HG03469 (cell line): Measurements from ENCODE around the gene MSI2.

Experiments
- ATAC-seq: cut with Tn5 transposase; IDR thresholded peaks from one replicate; pipeline ENCODE4 v1.9.1; 2021; ENCODE audit warnings: mild to moderate bottlenecking, moderate library complexity, moderate number of reproducible peaks; ENCODE audit not compliant: unreplicated experiment

MSI2 gene

GRCh38 chr17:57718878-57719277 lies 462.6 kb downstream of the MSI2 start:
- no peak for ATAC-seq

GRCh38 chr17:57720386-57721035 lies 464.2 kb downstream of the MSI2 start:
- ATAC-seq, result no peak

GRCh38 chr17:57721967-57722703 lies 465.8 kb downstream of the MSI2 start:
- no peak for ATAC-seq

- ATAC-seq, result no peak
These were observed 466.4 kb downstream of the MSI2 start for GRCh38 chr17:57722704-57723043.

- ATAC-seq, result no peak
These were observed 467.2 kb downstream of the MSI2 start for GRCh38 chr17:57723427-57724025.

GRCh38 chr17:57724026-57724728 lies 467.9 kb downstream of the MSI2 start:
- ATAC-seq, result no peak

GRCh38 chr17:57724729-57725125 lies 468.4 kb downstream of the MSI2 start:
- no peak for ATAC-seq

GRCh38 chr17:57726213-57726790 lies 470.0 kb downstream of the MSI2 start:
- ATAC-seq, result no peak

GRCh38 chr17:57726838-57727237 lies 470.5 kb downstream of the MSI2 start:
- ATAC-seq, result no peak

- ATAC-seq, result no peak
These were observed 471.4 kb downstream of the MSI2 start for GRCh38 chr17:57727630-57728175.

GRCh38 chr17:57730026-57730701 lies 473.8 kb downstream of the MSI2 start:
- no peak for ATAC-seq

- no peak for ATAC-seq
These were observed 475.7 kb downstream of the MSI2 start for GRCh38 chr17:57732062-57732461.

GRCh38 chr17:57733085-57733484 lies 476.8 kb downstream of the MSI2 start:
- no peak for ATAC-seq
